ENCODE measurements around the gene C1orf35.
A peak's percentile ranks its signal among the peaks of the same experiment; 100 is the strongest.

C1orf35 gene

DNA sequence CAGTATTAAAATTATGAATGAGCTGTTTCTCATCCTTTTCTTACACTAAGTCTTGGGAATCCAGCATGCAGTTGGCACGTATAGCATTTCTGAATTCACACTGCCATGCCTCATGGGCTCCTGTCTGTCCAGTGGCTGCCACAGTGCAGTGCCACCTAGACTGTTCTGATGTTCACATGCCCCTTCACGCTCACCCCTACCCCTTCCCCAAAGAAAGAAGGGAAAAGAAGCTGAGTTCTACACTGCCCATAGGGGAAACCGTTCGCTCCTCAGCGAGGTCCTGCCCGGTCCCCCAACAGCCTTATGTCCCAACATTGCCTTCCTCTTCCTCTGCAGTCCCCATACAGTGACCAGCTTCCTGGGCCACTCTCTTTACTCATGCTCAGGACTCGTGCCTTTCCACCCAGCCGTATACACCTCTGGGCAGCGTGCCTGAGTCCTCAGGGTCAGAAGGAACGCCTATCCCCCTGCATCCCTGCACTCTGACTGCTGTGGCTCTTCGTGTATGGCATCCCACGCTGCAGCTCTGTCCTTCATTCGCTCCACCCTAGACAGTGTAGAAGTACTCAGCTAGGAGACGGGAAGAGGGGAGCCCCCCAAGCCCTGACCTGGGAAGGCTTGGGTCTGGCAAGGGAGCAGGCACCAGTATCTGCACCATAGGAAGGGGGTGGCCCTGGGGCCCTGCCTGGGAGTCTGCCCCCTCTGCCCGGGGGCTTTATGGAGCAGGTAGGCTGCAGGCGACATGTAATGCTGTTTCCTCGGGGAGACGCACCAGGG, 44.8 kb downstream of the C1orf35 start:
- Mint-ChIP-seq H3K4me1 (peaks cover 8 to 16% of the 10 kb centered on the region in 2 donors), H3K36me3 (peaks cover 1 to 3% of the 10 kb centered on the region in 2 donors), H3K4me3 (peak overlapping the region in 1 of 2 donors; percentile 12), H3K27me3 (peaks cover 55 to 81% of the 10 kb centered on the region in 2 donors), H3K9me3 (peaks cover 2 to 4% of the 10 kb centered on the region in 2 donors), H3K27ac (no peak overlapping the region)
- DNase-seq (no peak), ATAC-seq (replicated peaks) (no peak)
